HG03575 (cell line): ENCODE measurements around the gene ANK3.
"Not testable (repeated sequence)": the region's sequence is repeated elsewhere in the genome, so short reads cannot be mapped to it uniquely, and the experiment has no call there.

Source experiments
- ATAC-seq: cut with Tn5 transposase; IDR thresholded peaks from one replicate; pipeline ENCODE4 v1.9.1; 2021; ENCODE audit not compliant: unreplicated experiment, insufficient number of reproducible peaks, low FRiP score; ENCODE audit errors: extremely low read depth

Gene ANK3

DNA sequence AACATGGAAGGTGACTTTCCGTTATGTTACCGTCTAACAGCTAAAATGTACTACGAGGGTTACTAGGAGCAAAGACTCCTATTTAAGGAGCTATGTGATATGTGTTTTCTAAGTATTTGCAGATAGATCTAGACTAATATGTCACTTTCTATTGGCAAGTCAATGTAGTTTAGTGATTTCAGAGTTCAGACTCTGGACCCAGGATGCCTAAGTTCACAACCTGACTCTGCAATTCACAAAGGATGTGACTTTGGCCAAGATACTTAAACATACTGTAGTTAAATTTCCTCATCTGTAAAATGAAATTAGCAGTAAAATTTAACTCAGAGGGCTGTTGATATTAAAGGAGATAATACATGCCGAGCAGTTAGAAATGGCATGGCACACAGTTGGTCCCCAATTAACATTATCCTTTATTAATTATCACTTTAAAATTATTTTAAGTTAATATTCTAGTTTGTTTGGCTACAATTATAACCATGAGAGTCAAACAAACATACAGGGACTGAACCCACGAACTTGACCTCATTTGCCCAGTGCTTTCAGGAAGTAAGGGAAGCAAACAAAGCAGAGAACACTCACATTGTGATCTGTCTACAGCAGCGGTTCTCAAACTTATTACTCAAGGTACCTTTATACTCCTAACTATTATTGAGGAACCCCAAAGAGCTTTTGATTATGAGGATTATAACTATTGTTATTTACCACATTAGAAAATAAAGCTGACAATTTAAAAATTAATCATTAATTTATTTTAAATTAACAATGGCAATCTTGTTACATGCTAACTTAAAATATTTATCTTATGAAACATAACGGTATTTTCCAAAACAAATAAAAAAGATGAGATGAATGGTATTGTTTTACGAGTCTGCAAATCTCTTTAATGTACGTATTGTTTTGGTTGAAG, 94.4 kb downstream of the ANK3 start:
- no peak for ATAC-seq

DNA sequence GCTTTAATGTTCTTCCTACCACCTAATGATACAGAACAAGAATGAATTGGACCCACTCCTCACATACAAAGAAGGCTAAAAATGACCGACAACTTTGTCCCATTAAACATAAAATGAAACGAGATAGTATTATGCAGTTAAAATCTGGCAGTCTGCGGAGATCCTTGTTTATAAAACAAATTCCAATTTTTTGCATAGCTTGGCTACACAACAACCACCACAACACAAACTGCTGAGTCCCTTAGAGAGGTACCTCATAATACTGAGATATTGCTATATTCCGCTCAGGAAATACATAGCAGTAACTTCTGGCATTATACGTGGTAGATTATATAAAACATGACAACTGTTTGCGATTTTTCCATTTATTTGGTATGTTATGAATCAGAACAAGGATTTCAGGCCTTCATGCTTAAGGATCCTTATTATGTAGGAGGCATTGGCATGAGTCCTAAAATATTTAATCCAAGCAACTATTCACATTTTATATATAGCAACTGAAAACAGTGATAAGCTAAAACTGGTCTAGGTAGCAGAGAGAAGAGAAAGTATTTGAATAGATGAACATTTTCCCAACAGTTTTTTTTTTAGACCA, 96.0 kb downstream of the ANK3 start:
- no peak for ATAC-seq

DNA sequence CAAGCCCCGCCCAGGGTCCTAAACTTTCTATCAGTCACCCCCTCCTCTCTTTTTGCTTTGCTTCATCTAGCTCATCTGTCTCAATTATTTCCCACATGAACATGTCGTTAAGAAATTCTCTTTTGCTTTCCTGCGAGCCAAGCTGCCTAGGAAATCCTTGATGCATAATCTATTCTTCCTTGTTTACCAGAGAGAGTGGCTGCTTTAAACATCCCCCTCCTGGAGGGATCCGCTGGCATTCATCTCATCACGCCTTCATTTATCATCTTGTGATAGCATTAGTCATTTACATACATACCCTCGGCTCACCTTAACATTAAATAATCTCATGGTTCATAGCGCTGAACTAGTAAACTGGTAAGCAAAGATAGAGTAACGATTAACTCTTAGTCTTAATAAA, 96.7 kb downstream of the ANK3 start:
- ATAC-seq: no peak

DNA sequence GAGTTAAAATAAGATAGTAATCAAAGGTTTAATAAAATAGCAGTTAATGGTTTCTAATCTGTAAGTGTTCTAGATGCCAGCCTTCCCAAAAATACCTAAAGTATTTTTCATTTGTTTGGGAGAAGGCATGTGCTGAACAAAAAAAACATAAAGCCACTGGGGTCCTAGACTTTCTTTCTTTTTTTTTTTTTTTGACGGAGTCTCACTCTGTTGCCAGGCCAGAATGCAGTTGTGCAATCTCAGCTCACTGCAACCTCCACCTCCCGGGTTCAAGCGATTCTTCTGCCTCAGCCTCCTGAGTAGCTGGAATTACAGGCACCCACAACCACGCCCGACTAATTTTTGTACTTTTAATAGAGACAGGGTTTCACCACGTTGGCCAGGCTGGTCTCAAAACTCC, 97.1 kb downstream of the ANK3 start:
- ATAC-seq: not testable (repeated sequence)

DNA sequence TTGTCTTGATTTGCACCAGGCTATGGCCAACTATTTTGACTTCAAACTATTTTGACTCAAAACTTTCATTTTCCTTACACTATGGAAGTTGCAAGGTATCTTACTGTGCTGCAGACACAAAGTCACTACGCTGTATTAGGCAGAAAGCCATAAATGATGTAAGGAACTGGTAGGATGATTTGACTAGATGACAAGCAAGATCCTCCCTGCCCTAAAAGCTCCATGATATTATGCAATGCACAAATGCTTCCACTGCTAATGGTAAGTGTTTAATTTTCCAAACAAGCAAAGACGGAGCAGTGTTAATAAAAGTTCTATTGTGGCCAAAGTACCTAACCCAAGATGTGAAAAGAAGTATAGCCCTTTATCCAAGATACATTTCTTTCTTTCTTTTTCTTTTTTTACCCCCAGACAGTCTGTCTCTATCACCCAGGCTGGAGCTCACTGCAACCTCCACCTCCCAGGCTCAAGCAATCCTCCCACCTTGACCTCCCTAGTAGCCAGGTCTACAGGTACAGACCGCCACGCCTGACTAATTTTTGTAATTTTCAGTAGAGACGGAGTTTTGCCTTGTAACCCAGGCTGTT, 98.2 kb downstream of the ANK3 start:
- no peak for ATAC-seq

DNA sequence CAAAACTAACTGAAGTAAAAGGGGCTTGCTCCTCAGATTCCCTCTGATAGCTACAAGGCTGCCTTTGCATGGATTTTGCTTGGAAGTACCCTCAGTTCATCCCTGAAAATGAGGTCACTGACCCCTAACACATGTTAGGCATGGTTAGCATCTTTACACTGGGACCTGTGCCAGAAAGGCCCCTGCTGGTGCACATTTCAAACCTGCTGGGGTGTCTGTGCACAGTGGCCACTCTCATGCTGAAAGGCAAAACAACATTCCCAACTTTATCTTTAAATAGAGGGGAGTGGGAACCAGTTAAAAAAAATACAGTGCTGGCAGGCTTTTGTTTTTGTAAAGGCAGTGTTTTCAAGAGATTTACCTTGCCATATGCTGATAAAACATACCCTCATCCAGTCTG, 99.1 kb downstream of the ANK3 start:
- ATAC-seq: no peak

DNA sequence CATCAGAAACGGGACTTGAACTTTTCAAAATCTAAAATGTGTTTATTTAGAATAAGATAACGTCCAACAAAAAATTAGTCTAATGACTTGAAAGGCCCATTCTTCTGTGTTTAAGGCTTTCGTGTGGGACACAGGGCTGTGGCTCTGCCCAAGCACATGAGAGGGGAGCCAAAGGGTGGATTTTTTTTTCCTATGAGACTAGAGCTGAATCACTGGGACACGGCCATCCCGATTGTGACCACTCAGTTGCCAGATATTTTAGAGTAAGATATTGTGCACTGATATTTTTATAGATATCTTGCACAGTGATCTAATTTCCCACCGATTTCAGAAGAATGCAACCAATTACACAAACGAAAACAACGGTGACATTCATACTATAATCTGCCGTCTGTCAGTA, 99.9 kb downstream of the ANK3 start:
- ATAC-seq: no peak

DNA sequence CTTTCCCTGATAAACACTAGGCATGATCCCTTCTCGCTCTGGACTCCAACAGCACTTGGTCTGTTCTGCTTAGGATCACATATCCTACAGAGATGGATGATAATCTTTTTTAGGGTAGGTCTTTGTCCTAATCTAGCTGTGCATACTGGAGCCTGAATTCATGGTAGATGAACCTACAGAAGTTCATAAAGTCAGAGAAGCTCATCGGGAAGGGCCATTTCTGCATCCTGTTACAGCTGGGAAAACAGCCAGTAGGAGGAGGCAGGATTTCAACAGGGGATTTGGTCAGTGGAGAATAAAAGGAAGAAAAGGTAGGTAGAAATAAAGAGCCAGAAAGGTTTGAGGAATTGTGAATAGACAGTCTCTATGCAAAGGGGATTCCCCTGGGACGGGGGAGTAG, 101.4 kb downstream of the ANK3 start:
- ATAC-seq: no peak

DNA sequence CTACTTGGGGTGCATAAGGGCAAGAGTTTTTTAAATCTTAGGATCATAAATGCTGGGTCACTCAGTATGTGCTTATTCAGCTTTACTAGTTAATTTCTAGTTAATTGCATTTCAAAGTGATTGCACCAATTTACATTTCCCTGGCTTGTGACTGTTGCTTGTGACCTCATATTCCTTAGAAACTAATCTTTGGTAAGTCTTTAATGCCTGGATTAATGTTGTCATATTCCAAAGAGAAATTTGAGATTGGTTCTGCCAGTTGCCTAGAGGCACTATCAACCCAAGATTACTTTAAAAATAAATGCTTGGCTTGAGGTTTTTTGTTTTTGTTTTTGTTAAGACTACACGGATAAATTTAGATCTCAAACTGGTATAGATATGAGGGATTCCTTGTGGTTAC, 103.1 kb downstream of the ANK3 start:
- ATAC-seq: no peak

DNA sequence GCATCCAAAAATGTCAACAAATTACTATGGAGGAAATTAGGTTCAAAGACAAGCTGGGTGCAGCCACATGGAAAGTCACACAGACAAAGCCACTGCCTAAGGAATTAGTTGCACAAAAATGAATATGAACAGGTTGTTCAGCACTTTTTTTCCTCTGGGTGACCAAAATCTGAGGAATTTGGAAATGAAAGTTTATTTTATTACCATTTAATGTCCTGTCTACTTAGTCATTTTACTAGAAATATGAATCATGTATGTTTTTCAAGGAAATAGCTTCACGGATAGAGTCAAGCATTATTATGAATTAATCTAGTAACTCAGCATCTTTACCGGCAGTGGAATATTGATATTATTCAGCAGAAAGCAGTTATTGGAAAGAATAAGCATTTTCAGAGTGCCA, 106.3 kb downstream of the ANK3 start:
- no peak for ATAC-seq

DNA sequence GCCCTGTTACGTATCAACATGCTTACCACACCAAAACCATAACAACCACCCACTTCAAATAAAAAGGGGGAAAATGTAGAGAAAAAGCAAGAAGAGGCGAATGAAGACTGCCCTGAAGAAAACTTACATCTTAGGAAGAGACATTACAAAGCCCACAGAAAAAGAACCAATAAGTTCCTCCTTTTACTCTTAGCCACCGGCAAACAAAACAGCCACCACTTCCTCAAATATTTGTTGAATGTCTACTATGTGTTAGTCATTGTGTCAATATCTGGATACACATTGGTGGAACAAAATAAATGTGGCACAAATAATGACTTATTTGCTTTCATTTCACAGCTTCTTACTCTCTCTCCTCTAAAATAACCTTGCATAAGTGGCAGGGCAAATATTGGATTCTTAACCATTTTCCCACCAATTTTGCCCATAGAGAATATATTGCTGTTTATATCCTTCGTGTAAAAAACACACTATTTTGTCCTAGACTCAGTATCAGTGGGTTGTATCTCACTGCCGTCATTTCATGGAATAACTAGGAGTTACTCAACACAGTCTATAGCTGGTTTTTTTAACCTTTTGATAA, 106.8 kb downstream of the ANK3 start:
- ATAC-seq: no peak

DNA sequence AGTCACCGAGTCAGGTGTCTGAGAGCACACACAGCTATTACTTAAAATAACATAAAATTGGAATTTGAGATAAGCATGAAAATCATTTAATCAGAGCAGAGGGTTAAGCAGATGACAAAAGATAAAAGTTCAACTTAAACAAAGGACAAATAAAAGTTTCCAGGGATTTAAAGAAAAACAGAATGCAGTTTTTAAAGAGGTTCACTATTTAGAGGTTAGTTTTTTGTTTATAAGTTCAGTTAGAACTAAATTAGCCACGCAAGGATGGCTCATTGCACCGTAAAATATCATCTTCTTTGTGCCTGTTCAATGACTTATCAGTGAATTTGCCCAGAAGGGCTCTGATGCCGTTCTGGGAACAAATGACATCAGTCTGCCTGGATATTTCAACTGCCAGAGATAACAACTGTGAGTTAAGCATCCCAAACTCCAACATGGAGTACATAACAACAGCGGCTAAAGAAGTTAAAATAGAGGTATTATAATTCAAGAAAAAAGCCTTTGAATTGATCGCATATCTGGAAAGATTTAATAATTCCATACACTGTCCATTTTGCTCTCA, 107.8 kb downstream of the ANK3 start:
- no peak for ATAC-seq

DNA sequence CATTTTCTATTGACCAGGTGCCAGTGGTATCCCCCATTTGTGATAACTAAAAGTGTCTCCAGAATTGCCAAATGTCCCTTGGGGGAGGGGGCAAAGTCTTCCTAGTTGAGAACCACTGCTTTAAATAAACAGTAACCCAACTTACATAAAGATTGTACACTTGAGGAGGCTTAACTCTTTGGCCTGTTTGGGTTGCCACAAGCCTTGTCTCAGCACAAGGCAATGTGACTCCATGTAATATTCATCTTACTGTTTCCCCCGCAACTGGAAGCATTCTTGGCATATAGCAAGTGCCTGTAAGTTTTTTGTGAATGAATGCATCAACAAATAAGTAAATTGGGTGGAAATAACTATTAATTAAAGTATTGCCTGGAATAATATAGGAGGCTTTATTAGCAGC, 108.3 kb downstream of the ANK3 start:
- ATAC-seq: no peak

DNA sequence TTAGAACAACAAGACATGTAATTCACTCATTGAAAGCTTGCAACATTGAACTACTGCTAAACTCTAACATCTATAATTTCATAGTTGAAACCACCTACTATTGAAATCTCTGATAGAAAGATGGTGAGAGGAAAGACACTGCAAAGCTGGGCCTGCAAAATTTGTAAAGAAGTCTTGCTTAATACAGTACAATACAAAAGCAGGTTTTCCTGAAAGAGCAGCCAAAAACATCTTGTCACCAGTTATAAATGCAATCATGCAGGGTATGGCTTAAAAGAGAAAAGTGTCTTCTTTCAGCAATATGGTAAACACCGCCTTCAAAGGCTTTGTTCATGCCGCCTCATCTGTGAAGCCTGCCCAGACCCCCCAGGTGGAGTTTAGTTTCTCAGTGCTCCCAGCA, 109.2 kb downstream of the ANK3 start:
- ATAC-seq: no peak

DNA sequence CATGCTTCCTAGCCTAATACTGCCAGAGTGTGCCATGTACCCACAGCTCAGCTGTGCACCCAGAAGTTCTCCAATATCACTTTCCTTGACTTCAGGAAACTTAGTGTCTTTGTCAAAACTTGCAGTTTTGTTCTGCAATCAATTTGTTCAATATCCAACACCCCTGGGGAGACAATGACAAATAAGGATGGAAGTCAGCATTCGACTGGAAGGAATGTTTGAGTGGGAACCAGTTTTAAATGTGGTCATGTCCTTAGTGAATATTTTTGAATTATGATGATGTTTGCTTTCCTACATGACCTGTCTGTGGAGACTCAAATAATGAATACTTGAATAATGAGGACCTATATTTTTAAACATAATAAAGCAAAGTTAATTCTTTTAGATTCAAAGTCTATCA, 112.0 kb downstream of the ANK3 start:
- no peak for ATAC-seq

DNA sequence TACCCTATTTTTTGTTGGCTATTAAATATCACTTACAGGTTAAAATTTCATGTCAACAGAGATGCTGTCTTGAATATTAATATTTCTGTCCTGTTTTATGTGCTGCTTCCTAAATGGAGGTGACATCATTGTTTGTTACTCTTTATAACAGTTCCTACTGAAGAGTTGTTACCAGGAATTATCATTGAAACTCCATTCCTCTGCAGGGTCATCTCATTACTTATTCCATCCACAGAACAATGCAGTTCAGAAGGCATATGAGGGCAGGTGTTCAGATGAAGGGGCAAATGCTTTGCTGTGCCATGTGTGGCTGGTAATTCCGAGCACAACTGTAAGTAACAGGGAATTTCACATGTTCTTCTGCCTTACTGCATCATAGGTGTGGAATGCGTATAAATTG, 113.4 kb downstream of the ANK3 start:
- ATAC-seq: no peak

DNA sequence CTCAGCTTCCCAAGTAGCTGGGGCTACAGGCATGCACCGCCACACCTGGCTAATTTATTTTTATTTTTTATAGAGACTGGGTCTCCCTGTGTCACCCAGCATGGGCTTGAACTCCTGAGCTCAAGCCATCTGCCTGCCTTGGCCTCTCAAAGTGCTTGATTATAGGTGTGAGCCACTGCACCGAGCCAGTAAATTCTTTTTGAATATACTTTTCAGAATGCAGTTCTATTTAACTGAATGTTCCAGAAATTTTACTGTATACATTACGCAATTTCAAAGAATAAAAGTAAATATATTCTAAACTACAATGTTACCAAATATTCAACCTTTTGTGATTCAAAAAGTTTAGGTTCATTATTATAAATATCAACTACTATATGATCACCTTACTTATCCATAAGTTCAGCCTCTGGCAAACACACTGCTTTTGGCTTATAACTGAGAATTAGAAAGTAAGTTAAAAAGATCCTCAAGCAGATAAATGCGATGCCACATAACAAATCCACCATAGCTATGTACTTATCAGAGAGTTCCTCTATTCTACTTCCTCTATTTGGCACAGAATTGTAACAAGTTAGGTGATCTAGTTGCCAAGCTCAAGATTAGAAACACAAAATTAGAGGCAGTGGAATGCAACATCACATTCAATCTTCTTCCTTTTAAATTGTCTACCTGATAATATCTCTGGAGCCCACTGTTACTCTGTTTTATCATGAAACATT, 118.2 kb downstream of the ANK3 start:
- no peak for ATAC-seq

DNA sequence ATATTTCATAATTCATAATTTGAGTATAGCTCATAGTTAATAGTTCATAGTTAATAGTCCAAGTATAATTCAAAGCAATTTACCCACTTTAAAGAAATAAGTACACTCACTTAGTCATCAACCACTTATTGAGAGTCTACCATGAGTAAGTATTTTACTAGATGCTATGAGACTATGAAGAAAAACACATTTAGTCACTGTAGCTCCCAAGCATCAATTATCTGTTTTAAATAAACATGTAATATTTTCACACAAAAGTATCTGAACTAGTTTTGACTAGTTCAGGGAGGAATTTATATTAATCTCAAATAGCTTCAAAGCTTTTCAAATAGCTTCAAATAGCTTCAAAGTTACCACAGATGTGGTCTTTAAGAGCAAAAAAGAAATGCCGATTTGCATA, 119.2 kb downstream of the ANK3 start:
- ATAC-seq: no peak

DNA sequence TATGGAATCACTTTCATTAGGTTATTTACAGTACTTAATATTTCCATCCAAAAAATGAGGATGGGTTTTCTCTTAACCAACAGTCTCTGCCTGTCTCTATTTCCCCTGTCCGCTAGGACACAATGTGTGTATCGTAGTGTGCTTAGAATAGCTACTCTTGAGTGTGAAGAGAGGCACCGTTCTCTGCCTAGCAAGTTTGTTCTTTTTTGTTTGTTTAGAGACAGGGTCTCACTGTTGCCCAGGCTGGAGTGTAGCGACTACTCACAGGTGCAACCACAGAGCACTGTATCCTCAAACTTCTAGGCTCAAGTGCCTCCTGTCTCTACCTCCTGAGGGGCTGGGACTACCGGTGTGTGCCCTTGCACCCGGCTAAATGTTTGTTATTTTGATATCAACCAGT, 121.9 kb downstream of the ANK3 start:
- no peak for ATAC-seq
